DND-41 (cell line): ENCODE results near the gene THBS2.

Experiments
- ATAC-seq: fragments of 200-7000 bp; cut with Tn5 transposase; 3 replicates; pipeline ENCODE4 v1.9.1; 2021; ENCODE audit warnings: low read depth; ENCODE audit not compliant: insufficient read depth
- DNase-seq: peaks from one replicate; pipeline ENCODE4 v3.0.0-alpha.2; 2020
- H2AFZ ChIP-seq: 2 replicates; pipeline ENCODE4 v1.6.0; 2012; ENCODE audit warnings: low read depth, low read length
- H3K27ac ChIP-seq: 2 replicates; pipeline ENCODE4 v1.5.1; 2012; ENCODE audit warnings: low read length, inconsistent platforms
- H3K27me3 ChIP-seq: fragments of 200-600 bp; sonication (generic); 2 replicates; pipeline ENCODE4 v1.6.0; 2012; ENCODE audit warnings: low read length, mild to moderate bottlenecking, inconsistent platforms; ENCODE audit not compliant: insufficient read depth, poor library complexity
- H3K36me3 ChIP-seq: 2 replicates; pipeline ENCODE4 v1.5.1; 2012; ENCODE audit warnings: low read length, inconsistent platforms; ENCODE audit not compliant: insufficient read depth
- H3K4me1 ChIP-seq: 2 replicates; pipeline ENCODE4 v1.5.1; 2012; ENCODE audit warnings: mild to moderate bottlenecking, low read length; ENCODE audit not compliant: insufficient read depth
- H3K4me2 ChIP-seq: 2 replicates; pipeline ENCODE4 v1.6.0; 2012; ENCODE audit warnings: mild to moderate bottlenecking, moderate library complexity, low read length, inconsistent platforms; ENCODE audit not compliant: insufficient read depth
- H3K4me3 ChIP-seq, 2 experiments: fragments of 200-600 bp in 1 of 2; shearing (Covaris generic) in 1 of 2; 2 replicates each; pipeline ENCODE4 v1.5.1; 2012 to 2016; ENCODE audit warnings: inconsistent platforms in 2 of 2, low read length in 2 of 2, mild to moderate bottlenecking in 2 of 2, low read depth in 1 of 2, moderate library complexity in 1 of 2
- H3K79me2 ChIP-seq: 2 replicates; pipeline ENCODE4 v1.6.0; 2012; ENCODE audit warnings: low read length, inconsistent platforms; ENCODE audit not compliant: insufficient read depth
- H3K9ac ChIP-seq: 2 replicates; pipeline ENCODE4 v1.6.0; 2012; ENCODE audit warnings: low read depth, mild to moderate bottlenecking, inconsistent platforms, low read length, moderate library complexity
- H3K9me3 ChIP-seq: 2 replicates; pipeline ENCODE4 v1.5.1; 2012; ENCODE audit warnings: low read length, moderate library complexity, mild to moderate bottlenecking, inconsistent platforms; ENCODE audit not compliant: insufficient read depth, severe bottlenecking
- H4K20me1 ChIP-seq: 2 replicates; pipeline ENCODE4 v1.6.0; 2012; ENCODE audit warnings: low read length; ENCODE audit not compliant: insufficient read depth
- EZH2 ChIP-seq: IDR thresholded peaks from 3 replicates; pipeline ENCODE4 v1.6.1; 2012; ENCODE audit warnings: borderline replicate concordance, low read depth, mild to moderate bottlenecking, moderate library complexity, low read length, inconsistent platforms; ENCODE audit not compliant: severe bottlenecking
- TF ChIP-seq, protein P1 (sequence below): IDR thresholded peaks from 2 replicates; pipeline ENCODE4 v1.5.1; 2012; ENCODE audit warnings: borderline replicate concordance, low read length, moderate library complexity, mild to moderate bottlenecking; ENCODE audit not compliant: poor library complexity, severe bottlenecking; ENCODE audit errors: extremely low read depth

THBS2 gene

DNA sequence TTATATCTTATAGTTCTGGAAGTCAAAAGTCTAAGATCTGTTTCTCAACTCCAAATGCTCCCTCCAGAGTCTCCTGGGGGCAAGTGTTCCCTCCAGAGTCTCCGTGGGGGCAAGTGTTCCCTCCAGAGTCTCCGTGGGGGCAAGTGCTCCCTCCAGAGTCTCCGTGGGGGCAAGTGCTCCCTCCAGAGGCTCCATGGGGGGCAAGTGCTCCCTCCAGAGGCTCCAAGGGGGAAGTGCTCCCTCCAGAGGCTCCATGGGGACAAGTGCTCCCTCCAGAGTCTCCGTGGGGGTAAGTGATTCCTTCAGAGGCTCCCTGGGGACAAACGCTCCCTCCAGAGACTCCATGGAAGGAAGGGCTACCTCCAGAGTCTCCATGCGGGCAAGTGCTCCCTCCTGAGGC is 34.0 kb upstream of the THBS2 start:
- no peak for DNase-seq
- H2AFZ ChIP-seq, result no peak overlapping the region
- no peak overlapping the region for H3K4me2 ChIP-seq
- no peaks in the 10 kb centered on the region for H3K9me3 ChIP-seq
- no peaks in the 10 kb centered on the region for H3K27me3 ChIP-seq
- no peaks in the 10 kb centered on the region for H4K20me1 ChIP-seq
- no peak for ATAC-seq
- no peak overlapping the region for H3K4me3 ChIP-seq
- no peaks in the 10 kb centered on the region for H3K79me2 ChIP-seq
- TF ChIP-seq EZH2, result no peak
- TF ChIP-seq, protein P1, sequence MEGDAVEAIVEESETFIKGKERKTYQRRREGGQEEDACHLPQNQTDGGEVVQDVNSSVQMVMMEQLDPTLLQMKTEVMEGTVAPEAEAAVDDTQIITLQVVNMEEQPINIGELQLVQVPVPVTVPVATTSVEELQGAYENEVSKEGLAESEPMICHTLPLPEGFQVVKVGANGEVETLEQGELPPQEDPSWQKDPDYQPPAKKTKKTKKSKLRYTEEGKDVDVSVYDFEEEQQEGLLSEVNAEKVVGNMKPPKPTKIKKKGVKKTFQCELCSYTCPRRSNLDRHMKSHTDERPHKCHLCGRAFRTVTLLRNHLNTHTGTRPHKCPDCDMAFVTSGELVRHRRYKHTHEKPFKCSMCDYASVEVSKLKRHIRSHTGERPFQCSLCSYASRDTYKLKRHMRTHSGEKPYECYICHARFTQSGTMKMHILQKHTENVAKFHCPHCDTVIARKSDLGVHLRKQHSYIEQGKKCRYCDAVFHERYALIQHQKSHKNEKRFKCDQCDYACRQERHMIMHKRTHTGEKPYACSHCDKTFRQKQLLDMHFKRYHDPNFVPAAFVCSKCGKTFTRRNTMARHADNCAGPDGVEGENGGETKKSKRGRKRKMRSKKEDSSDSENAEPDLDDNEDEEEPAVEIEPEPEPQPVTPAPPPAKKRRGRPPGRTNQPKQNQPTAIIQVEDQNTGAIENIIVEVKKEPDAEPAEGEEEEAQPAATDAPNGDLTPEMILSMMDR, result no peak
- H3K36me3 ChIP-seq, result no peaks in the 10 kb centered on the region
- no peak overlapping the region for H3K27ac ChIP-seq
- H3K4me1 ChIP-seq, result no peaks in the 10 kb centered on the region
- no peak overlapping the region for H3K9ac ChIP-seq

- Histone ChIP-seq H3K4me2 (no peak overlapping the region), H3K27me3 (no peaks in the 10 kb centered on the region), H4K20me1 (no peaks in the 10 kb centered on the region), H3K36me3 (no peaks in the 10 kb centered on the region), H3K9me3 (no peaks in the 10 kb centered on the region), H2AFZ (no peak overlapping the region), H3K4me1 (no peaks in the 10 kb centered on the region), H3K9ac (no peak overlapping the region), H3K4me3 (no peak overlapping the region), H3K27ac (no peak overlapping the region), H3K79me2 (no peaks in the 10 kb centered on the region)
- TF ChIP-seq EZH2, result no peak
- TF ChIP-seq, protein P1, result no peak
- no peak for DNase-seq
- no peak for ATAC-seq
These were observed 33.3 kb upstream of the THBS2 start for GRCh38 chr6:169286961-169287360.

GRCh38 chr6:169285165-169285564 is 31.5 kb upstream of the THBS2 start:
- Histone ChIP-seq H3K9me3 (no peaks in the 10 kb centered on the region), H3K4me3 (no peak overlapping the region), H3K79me2 (no peaks in the 10 kb centered on the region), H3K36me3 (no peaks in the 10 kb centered on the region), H3K27ac (no peak overlapping the region), H2AFZ (no peak overlapping the region), H3K4me1 (no peaks in the 10 kb centered on the region), H3K27me3 (no peaks in the 10 kb centered on the region), H3K4me2 (no peak overlapping the region), H4K20me1 (no peaks in the 10 kb centered on the region), H3K9ac (no peak overlapping the region)
- DNase-seq, result no peak
- TF ChIP-seq, protein P1, result no peak
- no peak for TF ChIP-seq EZH2
- no peak for ATAC-seq

DNA sequence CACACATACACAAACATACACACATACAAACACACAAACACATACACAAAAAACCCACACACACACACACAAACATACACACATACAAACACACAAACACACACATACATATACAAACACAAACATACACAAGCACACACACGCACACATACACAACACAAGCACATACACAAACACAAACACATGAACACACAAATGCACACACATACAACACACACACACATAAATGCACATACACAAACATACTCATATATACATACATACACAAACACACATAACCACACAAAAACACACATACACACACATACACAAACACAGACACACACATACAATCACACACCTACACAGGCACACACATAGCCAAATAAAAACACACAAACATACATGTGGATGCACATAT is 30.3 kb upstream of the THBS2 start:
- Histone ChIP-seq H2AFZ (no peak overlapping the region), H3K27ac (no peak overlapping the region), H4K20me1 (no peaks in the 10 kb centered on the region), H3K4me2 (no peak overlapping the region), H3K4me1 (no peaks in the 10 kb centered on the region), H3K36me3 (no peaks in the 10 kb centered on the region), H3K9me3 (no peaks in the 10 kb centered on the region), H3K27me3 (no peaks in the 10 kb centered on the region), H3K9ac (no peak overlapping the region), H3K4me3 (no peak overlapping the region), H3K79me2 (no peaks in the 10 kb centered on the region)
- ATAC-seq (no peak), DNase-seq (no peak)
- TF ChIP-seq, protein P1, result no peak
- no peak for TF ChIP-seq EZH2
